Osteocyte (in vitro differentiated cells): ENCODE measurements around the gene ENTHD1. TPM values are rescaled to one million over a fixed set of nuclear protein-coding genes. Genes with fewer than 3 reads are reported as not detected.

Experiments
- DNase-seq: peaks from one replicate; pipeline ENCODE4 v3.0.0; 2021; ENCODE audit warnings: mixed read lengths; ENCODE audit not compliant: unreplicated experiment; ENCODE audit errors: extremely low spot score
- H3K27ac Mint-ChIP-seq: one replicate; pipeline ENCODE4 v1.8.0; 2021; ENCODE audit warnings: mild to moderate bottlenecking, mixed read lengths; ENCODE audit not compliant: unreplicated experiment
- H3K27me3 Mint-ChIP-seq: one replicate; pipeline ENCODE4 v1.8.0; 2021; ENCODE audit warnings: mixed read lengths; ENCODE audit not compliant: unreplicated experiment
- H3K36me3 Mint-ChIP-seq: one replicate; pipeline ENCODE4 v1.8.0; 2021; ENCODE audit warnings: mixed read lengths; ENCODE audit not compliant: unreplicated experiment
- H3K4me1 Mint-ChIP-seq: one replicate; pipeline ENCODE4 v1.8.0; 2021; ENCODE audit warnings: mixed read lengths; ENCODE audit not compliant: unreplicated experiment
- H3K4me3 Mint-ChIP-seq: one replicate; pipeline ENCODE4 v1.8.0; 2021; ENCODE audit warnings: mild to moderate bottlenecking, moderate library complexity, mixed read lengths; ENCODE audit not compliant: unreplicated experiment
- H3K9me3 Mint-ChIP-seq: one replicate; pipeline ENCODE4 v1.8.0; 2021; ENCODE audit warnings: mixed read lengths; ENCODE audit not compliant: unreplicated experiment
- total RNA-seq: library from RNA; stranded (reverse); gene quantifications from 2 replicates; pipeline ENCODE4 v1.2.1, GENCODE V29; 2021
- TF ChIP-seq, protein P1 (sequence below): fragments of 200-600 bp; sonication (generic); IDR thresholded peaks from 2 replicates; pipeline ENCODE4 v1.5.0; 2021; ENCODE audit warnings: antibody characterized with exemption, mild to moderate bottlenecking, moderate library complexity

Gene ENTHD1
- total RNA-seq, 1 donor from 2014 or later, result not detected

DNA sequence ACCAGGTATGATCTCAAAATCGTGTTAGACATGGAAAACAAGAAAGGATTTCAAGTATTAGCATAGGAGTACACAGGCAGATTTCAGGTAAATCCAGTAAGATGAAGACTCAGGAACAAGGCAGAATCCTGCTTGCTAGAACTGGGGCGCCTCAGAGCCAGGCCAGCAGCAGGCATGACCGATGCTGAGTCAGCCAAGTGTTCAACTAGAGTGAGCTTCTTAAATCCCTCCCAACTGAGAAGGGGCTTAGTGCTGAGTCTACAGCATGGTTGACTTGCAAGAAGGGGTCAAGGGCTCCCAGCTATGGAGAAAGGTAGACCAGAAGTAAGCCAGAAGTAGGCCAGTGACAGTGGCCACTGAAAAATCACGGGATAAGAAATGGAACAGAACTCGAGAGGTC is 19.8 kb upstream of the ENTHD1 start:
- Mint-ChIP-seq H3K4me1 (no peaks in the 10 kb centered on the region), H3K4me3 (no peak overlapping the region), H3K27ac (no peak overlapping the region), H3K36me3 (no peaks in the 10 kb centered on the region), H3K9me3 (no peaks in the 10 kb centered on the region), H3K27me3 (peaks cover 77% of the 10 kb centered on the region)
- no peak for DNase-seq
- TF ChIP-seq, protein P1, sequence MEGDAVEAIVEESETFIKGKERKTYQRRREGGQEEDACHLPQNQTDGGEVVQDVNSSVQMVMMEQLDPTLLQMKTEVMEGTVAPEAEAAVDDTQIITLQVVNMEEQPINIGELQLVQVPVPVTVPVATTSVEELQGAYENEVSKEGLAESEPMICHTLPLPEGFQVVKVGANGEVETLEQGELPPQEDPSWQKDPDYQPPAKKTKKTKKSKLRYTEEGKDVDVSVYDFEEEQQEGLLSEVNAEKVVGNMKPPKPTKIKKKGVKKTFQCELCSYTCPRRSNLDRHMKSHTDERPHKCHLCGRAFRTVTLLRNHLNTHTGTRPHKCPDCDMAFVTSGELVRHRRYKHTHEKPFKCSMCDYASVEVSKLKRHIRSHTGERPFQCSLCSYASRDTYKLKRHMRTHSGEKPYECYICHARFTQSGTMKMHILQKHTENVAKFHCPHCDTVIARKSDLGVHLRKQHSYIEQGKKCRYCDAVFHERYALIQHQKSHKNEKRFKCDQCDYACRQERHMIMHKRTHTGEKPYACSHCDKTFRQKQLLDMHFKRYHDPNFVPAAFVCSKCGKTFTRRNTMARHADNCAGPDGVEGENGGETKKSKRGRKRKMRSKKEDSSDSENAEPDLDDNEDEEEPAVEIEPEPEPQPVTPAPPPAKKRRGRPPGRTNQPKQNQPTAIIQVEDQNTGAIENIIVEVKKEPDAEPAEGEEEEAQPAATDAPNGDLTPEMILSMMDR, result no peak

DNA sequence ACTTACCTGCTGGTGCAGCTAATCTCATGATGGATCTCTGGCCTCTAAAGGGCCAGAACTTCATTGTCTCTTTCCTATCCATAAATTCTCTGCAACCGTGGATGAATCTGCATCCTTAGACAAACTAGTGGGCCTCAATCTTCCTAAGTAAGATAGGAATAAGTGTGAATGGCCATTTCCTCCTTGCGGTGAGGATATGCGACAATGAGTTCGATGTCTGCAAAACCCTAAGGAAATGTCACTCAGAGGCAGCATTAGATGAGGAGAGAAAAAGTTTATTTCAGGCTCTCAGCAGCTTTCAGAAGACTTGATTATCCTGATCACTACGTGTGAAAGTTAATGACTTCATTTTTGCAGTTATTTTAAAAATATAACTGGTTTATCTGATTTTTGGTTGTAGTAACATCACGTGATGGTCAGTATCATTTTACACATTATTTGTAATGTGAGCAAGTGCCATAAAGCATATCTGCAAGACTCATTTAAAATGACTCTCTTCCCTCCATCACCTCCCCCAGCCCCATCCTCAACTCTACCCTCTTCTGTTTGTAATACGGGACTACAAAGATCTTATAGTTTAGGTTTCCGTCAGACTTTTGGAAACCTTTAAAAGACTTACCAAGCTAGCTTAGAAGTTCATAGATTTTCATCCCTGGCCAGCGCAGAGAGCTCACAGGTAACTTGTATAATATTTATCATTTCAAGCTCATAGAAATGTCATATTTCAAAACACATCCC is 17.5 kb upstream of the ENTHD1 start:
- no peaks in the 10 kb centered on the region for H3K9me3 Mint-ChIP-seq
- peaks cover 66% of the 10 kb centered on the region for H3K27me3 Mint-ChIP-seq
- no peaks in the 10 kb centered on the region for H3K4me1 Mint-ChIP-seq
- H3K36me3 Mint-ChIP-seq, result no peaks in the 10 kb centered on the region
- DNase-seq, result no peak
- no peak overlapping the region for H3K27ac Mint-ChIP-seq
- TF ChIP-seq, protein P1, result no peak
- H3K4me3 Mint-ChIP-seq, result no peak overlapping the region

DNA sequence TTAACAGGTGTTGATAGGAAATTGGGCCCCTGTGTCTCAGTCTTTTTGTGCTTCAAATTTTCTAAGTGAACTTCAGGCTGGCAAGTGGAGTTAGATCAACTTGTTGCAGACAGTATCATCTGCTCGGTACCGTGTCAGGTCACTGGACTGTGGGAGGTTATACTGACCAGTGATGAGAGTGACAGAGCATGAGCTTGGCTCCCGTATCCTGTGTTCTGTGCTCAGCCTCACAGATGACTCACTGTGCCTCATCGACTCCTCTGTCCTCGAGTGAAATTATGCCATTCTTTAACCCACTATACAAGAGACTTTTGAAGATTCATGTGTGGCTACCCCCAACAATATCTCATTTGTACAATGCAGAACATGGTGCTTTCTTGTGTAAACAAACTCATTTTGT is 15.2 kb upstream of the ENTHD1 start:
- no peak overlapping the region for H3K27ac Mint-ChIP-seq
- no peaks in the 10 kb centered on the region for H3K4me1 Mint-ChIP-seq
- TF ChIP-seq, protein P1, result no peak
- H3K4me3 Mint-ChIP-seq, result no peak overlapping the region
- no peak for DNase-seq
- H3K9me3 Mint-ChIP-seq, result no peaks in the 10 kb centered on the region
- peaks cover 67% of the 10 kb centered on the region for H3K27me3 Mint-ChIP-seq
- no peaks in the 10 kb centered on the region for H3K36me3 Mint-ChIP-seq

DNA sequence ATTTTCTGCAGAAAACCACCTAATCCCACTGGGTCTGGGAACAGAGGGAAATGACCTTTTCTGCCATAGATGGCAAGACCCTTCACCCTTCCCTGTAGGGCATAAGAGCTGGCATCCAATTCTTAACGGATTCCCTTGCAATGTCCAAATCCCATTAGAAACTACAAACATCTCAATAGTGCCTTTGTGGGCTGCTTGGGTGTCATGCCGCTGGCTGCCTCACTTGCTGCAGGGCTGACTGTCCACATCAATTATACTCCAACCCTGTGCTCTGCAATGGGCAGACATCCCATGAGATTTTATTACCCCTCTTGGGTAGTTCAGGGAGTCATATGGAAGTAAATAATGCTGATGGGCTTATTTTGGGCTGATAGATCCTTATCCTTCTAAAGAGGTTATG is 14.6 kb upstream of the ENTHD1 start:
- Mint-ChIP-seq H3K4me3 (no peak overlapping the region), H3K27ac (no peak overlapping the region), H3K27me3 (peaks cover 62% of the 10 kb centered on the region), H3K4me1 (no peaks in the 10 kb centered on the region), H3K36me3 (no peaks in the 10 kb centered on the region), H3K9me3 (no peaks in the 10 kb centered on the region)
- DNase-seq, result no peak
- TF ChIP-seq, protein P1, result no peak

DNA sequence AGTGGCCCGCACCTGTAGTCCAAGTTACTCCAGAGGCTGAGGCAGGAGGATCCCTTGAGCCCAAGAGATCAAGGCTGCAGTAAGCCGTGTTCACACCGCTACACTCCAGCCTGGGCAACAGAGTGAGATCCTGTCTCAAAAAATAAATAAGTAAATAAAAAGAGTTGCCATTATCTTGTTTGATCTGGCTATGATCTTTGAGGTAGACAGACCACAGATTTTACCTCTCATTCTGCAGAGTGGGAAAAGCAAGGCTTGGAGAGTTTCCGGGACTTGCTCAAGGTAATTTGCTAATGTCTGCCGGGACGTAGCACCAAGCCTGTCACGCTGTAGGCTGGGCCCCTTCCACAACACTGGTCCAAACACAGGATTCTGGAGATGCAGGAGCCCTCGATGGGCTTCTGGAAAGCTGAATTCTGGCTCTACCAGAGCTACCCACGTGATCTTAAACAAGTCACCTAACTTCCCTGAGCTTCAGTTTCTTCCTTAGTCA is 14.1 kb upstream of the ENTHD1 start:
- no peaks in the 10 kb centered on the region for H3K36me3 Mint-ChIP-seq
- no peaks in the 10 kb centered on the region for H3K9me3 Mint-ChIP-seq
- no peak overlapping the region for H3K4me3 Mint-ChIP-seq
- no peak overlapping the region for H3K27ac Mint-ChIP-seq
- peaks cover 63% of the 10 kb centered on the region for H3K27me3 Mint-ChIP-seq
- TF ChIP-seq, protein P1, result no peak
- H3K4me1 Mint-ChIP-seq, result no peaks in the 10 kb centered on the region
- DNase-seq, result no peak
